KMS-11 (cell line): Measurements from ENCODE around the gene TTBK2.

ENCODE experiments used
- H2AFZ ChIP-seq: fragments of 200-600 bp; sonication (generic); 2 replicates; pipeline ENCODE4 v1.6.1; 2016; ENCODE audit warnings: antibody characterized with exemption, mixed run types, low read depth
- H3K27ac ChIP-seq: fragments of 200-600 bp; sonication (generic); 2 replicates; pipeline ENCODE4 v1.6.1; 2016; ENCODE audit warnings: mild to moderate bottlenecking, mixed run types
- H3K27me3 ChIP-seq: fragments of 200-600 bp; sonication (generic); 2 replicates; pipeline ENCODE4 v1.6.1; 2017; ENCODE audit warnings: mild to moderate bottlenecking, low read depth, mixed run types, moderate library complexity; ENCODE audit not compliant: insufficient read depth
- H3K36me3 ChIP-seq: fragments of 200-600 bp; sonication (generic); 2 replicates; pipeline ENCODE4 v1.6.1; 2017; ENCODE audit warnings: mild to moderate bottlenecking, mixed run types; ENCODE audit not compliant: insufficient read depth
- H3K4me1 ChIP-seq: fragments of 200-600 bp; sonication (generic); 2 replicates; pipeline ENCODE4 v1.6.1; 2016; ENCODE audit warnings: mild to moderate bottlenecking, low read depth, mixed run types; ENCODE audit not compliant: poor library complexity, severe bottlenecking
- H3K4me2 ChIP-seq: fragments of 200-600 bp; sonication (generic); 2 replicates; pipeline ENCODE4 v1.7.0; 2016; ENCODE audit warnings: mild to moderate bottlenecking, mixed run types
- H3K4me3 ChIP-seq: fragments of 200-600 bp; sonication (generic); IDR thresholded peaks from 2 replicates; pipeline ENCODE4 v1.6.1; 2017; ENCODE audit warnings: low read depth, low read length, mixed read lengths; ENCODE audit not compliant: insufficient read depth
- H3K79me2 ChIP-seq: fragments of 200-600 bp; sonication (generic); 2 replicates; pipeline ENCODE4 v1.6.1; 2016; ENCODE audit warnings: low read depth, mixed run types; ENCODE audit not compliant: insufficient read depth
- H3K9ac ChIP-seq: fragments of 200-600 bp; sonication (generic); 2 replicates; pipeline ENCODE4 v1.6.1; 2016; ENCODE audit warnings: mild to moderate bottlenecking, mixed run types
- H4K20me1 ChIP-seq: fragments of 200-600 bp; sonication (generic); 2 replicates; pipeline ENCODE4 v1.6.1; 2016; ENCODE audit warnings: mild to moderate bottlenecking, mixed run types; ENCODE audit not compliant: insufficient read depth
- CTCF ChIP-seq: fragments of 200-600 bp; sonication (generic); conservative IDR thresholded peaks from 2 replicates; pipeline ENCODE4 v1.6.1; 2017; ENCODE audit warnings: low read depth, mild to moderate bottlenecking, antibody characterized with exemption, low read length, moderate library complexity, mixed read lengths

TTBK2 gene

GRCh38 chr15:42919799-42920518, 619 bp downstream of the TTBK2 start:
- no peak overlapping the region; the same call in 1 of the 2 replicates for H3K27ac ChIP-seq

GRCh38 chr15:42919308-42919707, 1.3 kb downstream of the TTBK2 start:
- TF ChIP-seq CTCF = no peak
- Histone ChIP-seq H3K27me3 (no peaks in the 10 kb centered on the region), H3K36me3 (no peaks in the 10 kb centered on the region), H2AFZ (peak overlapping the region; percentile 97; the same call in 1 of the 2 replicates), H4K20me1 (0 out of 2 replicates have a peak, but pooled peaks cover 4% of the 10 kb centered on the region), H3K79me2 (peaks cover 21% of the 10 kb centered on the region), H3K4me1 (peaks cover 51% of the 10 kb centered on the region), H3K27ac (no peak overlapping the region), H3K4me3 (no peak overlapping the region), H3K4me2 (peak overlapping the region; percentile 63), H3K9ac (no peak overlapping the region)

More at GRCh38 chr15:42919799-42920518, 619 bp downstream of the TTBK2 start:
- peak overlapping the region; percentile 97 for H2AFZ ChIP-seq
- peak overlapping the region; percentile 35; the same call in 1 of the 2 replicates for H3K9ac ChIP-seq
- peaks cover 21% of the 10 kb centered on the region for H3K79me2 ChIP-seq
- peak overlapping the region; percentile 59 for H3K4me3 ChIP-seq
- no peak for TF ChIP-seq CTCF
- peaks cover 45% of the 10 kb centered on the region for H3K4me1 ChIP-seq
- 0 out of 2 replicates have a peak, but pooled peaks cover 4% of the 10 kb centered on the region for H4K20me1 ChIP-seq
- peak overlapping the region; percentile 63 for H3K4me2 ChIP-seq
- H3K27me3 ChIP-seq = no peaks in the 10 kb centered on the region
- H3K36me3 ChIP-seq = no peaks in the 10 kb centered on the region

- Histone ChIP-seq H3K36me3 (no peaks in the 10 kb centered on the region), H3K79me2 (peaks cover 21% of the 10 kb centered on the region), H2AFZ (no peak overlapping the region), H3K4me3 (no peak overlapping the region), H4K20me1 (0 out of 2 replicates have a peak, but pooled peaks cover 4% of the 10 kb centered on the region), H3K27ac (no peak overlapping the region; the same call in 1 of the 2 replicates), H3K9ac (no peak overlapping the region), H3K4me1 (peaks cover 53% of the 10 kb centered on the region), H3K27me3 (no peaks in the 10 kb centered on the region), H3K4me2 (peak overlapping the region; percentile 63; the same call in 1 of the 2 replicates)
- TF ChIP-seq CTCF = no peak
Observed at GRCh38 chr15:42918047-42918446, 2.5 kb downstream of the TTBK2 start.

GRCh38 chr15:42915654-42916315, 4.8 kb downstream of the TTBK2 start:
- Histone ChIP-seq H3K4me3 (no peak overlapping the region), H2AFZ (no peak overlapping the region), H3K36me3 (no peaks in the 10 kb centered on the region), H4K20me1 (0 out of 2 replicates have a peak, but pooled peaks cover 4% of the 10 kb centered on the region), H3K9ac (no peak overlapping the region), H3K27me3 (no peaks in the 10 kb centered on the region), H3K4me1 (peaks cover 53% of the 10 kb centered on the region), H3K4me2 (no peak overlapping the region; the same call in 1 of the 2 replicates), H3K79me2 (peaks cover 21% of the 10 kb centered on the region), H3K27ac (no peak overlapping the region)
- no peak for TF ChIP-seq CTCF
